Activated CD8-positive, alpha-beta memory T cell treated with anti-CD3 and anti-CD28 coated beads, Interleukin-2, amount 50 U/mL, for 24 hours (primary cell): ENCODE results near the gene CPEB4.

Source experiments
- DNase-seq: peaks from one replicate; pipeline ENCODE4 v3.0.0-alpha.2; 2020; ENCODE audit errors: extremely low read depth

The CPEB4 gene

DNA sequence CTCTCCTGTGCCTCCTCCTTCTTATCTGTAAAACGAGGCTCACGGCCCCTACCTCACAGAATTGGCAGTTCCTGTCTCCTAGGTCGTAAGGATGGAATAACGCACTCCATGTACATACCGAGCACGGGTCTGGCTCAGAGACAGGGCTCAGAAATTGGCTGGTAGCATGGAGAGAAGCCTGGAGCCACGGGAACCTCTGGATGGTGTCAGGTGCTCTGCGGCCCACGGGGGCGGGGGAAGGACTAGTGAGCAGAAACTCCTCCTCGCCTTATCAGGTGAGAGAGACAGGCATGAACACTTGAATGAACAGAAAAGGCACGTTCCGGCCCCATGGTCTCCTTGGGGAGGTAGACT is 85.4 kb downstream of the CPEB4 start:
- DNase-seq = no peak

DNA sequence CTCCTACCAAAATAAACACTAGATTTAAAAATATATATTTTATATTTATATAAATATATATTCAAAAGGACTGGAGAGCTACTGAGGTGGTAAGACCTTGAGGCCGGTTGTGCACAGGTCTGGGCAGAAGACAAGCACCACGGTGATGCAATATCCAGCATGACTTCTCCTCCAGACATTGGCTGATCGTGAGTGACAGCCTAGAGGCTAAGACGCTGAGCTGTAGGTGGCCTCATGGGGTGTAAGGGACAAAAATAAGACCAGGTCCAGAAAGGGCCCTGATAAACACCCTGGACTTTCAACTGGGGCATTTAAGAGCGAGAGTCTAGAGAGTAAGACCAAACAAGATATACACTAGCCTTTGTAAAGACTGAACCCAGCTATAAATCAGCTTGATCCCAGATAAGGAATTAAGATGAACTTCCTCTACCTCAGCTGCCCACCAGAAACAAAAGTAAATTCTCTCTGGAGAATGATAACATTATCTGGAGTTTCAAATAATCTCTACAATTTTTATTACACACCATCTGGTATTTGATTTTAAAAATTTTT is 86.6 kb downstream of the CPEB4 start:
- no peak for DNase-seq

DNA sequence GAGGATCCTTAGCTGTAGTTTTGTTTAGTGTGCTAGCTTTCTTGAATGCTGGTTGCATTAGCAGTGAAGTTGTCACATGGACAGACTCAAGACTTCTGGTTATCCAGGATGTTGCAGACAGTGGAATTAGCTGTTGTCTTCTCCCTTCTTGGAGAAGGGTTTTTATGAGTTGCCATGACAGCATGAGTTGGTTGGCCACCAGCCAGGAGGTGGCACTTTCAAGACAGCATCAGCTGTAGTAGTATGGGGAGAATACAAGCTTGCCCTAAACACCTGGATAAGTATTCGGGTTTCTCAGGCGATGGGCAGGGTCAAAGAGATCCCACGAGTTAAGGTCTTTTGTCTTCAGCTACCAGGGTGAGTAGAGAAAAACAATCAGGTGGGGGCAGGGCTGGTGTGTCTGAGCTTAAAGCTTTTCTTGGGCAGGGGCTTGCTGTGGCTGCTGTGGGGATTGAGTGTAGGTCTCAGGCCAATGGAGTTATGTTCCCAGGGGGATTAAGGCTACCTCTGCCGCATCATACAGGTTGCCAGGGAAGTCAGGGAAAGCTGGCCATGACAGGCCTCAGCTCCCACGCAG is 93.1 kb downstream of the CPEB4 start:
- DNase-seq = no peak

DNA sequence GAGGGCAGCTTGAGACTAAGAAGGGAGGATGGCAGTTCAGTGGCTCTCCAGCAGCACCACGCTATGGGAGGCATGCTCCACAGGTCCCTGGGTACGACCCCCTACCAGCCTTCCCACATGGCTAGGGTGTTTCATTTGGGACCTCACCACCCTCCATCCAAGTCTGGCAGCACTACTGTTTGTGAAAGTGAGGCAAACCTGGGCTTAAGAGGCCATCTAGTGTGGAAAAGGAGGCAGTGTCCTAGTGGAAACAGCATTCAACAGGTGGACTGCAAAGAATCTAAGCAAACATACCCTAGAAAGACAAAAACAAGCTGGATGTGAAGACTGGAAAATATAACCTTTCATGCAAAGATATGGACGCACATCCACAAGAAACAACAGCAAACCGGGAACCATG is 96.1 kb downstream of the CPEB4 start:
- DNase-seq = no peak

DNA sequence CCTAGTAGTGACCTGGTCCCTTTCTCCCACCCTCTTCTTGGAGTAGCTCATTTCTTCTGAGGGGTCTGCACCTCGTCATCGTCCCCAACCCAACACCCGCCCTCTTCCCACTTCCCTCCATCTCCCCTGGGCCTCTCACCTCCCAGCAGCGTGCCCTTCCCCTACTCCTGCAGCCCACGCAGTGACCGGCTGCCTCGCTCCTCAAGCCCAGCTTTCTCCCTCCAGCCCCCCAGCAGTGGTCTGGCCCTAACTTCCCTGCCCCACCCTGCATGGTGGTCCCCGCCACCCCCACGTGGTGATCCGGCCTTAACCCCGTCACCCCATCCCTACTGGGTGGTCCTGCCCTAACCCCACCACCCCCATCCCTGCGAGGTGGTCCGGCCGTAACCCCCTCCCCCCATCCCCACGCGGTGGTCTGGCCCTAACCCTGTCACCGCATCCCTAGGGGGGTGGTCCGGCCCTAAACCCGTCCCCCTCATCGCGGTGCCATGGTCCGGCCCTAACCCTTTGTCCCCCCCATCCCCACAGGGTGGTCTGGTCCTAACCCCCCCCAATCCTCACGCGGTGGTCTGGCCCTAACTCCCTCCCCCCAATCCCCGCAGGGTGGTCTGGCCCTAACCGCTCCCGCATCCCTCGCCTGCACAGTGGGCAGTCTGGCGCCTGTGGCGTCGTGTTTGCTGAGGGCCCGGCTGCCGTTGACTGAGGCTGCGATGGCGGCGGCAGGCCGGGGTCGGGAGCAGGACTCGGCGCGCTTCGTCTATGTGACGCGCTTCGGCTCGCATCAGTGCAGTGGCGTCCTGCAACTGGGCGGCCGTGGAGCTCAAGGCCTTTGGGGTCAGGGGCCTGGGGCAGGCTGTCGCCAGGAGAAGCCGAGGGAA is 100.6 kb downstream of the CPEB4 start, which contains the start of gene C5orf47:
TSS of gene C5orf47 (plus strand) at position 617 of the 878 bp plus-strand sequence. CDS start at position 711, 94 bp downstream.
- no peak for DNase-seq

DNA sequence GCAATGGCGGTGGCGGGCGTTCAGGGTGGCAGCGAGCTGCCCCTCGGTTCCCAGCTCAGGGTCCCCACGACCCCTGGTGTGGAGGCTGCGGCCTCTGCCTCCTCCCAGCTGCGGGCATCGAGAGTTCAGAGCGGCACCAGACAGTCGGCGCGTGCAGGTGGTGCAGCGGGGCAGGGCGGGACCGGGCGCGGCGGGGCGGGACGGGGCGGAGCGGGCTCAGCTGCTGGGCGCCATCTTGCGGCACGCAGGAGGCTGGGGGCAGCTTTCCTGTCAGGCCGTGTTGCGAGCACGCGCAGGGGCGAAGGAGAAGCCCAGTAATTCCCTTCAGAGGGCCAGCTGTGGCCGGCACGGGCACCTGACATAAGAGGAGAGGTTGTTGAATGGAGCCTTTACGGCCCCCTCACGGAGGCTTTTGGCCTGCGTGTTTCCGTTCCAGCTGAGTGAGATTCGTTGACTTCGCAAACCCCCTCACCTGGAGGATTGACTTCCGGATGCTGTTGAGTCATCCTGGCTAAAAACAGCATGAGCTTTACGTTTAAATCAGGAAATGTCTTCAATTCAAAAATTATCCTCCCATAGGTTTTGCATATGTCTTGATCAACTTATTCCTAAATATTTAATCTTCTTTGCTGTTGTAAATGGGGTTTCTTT is 101.4 kb downstream of the CPEB4 start:
- DNase-seq = no peak

DNA sequence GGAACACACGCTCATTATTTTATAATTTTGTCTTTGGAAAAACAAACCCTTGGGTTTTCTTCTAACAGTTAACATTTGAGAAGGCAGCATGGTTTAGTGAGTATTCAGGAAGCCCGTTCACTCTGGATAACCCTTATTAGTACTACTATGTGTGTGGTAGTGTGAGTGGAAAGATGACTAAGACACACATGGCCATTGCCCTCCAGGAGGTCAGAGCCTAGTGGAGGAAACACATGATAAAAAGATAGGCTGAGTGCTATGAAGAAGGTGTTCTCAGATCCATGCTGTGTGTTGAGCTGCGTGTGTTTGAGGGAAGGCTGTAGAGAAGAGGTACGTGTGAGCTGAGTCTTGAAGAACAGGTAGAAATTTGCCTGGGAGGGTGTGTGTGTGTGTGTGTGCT is 109.2 kb downstream of the CPEB4 start:
- DNase-seq = no peak

DNA sequence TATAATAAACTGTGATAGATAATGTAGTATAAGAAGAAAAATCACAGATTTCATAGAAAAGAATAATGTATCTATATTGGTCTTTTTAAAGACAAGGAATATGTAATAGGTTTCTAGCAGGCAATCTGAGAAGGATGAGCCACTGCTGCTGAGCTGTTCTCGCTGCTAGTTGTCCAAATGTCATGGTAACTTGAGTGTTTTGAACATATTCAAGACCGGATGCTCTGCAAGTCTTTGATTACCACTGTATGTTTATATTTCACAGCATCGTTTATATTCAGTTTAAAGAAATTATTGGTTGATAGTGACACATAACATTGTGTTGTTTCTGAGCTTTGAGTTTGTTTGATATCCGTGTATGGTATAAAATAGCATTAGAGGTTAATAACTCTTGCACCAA is 110.4 kb downstream of the CPEB4 start:
- no peak for DNase-seq

DNA sequence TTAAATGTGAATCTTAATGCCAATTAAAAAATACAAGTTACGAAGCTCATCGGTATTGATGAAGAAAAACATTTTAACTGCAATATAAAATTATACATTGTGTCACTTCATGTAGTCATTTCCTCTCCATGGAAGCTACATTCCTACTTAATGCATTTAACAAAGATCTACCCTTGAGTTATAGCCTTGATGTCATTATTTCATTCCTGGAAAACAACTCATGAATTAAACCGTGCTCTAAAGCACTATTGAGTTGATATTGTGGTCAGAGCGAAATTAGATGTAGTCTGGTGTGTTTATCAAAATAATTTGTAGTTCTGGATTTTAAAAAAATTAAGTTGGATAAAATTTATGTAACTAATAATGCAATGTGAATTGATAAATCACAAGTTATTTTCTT is 111.9 kb downstream of the CPEB4 start:
- no peak for DNase-seq

DNA sequence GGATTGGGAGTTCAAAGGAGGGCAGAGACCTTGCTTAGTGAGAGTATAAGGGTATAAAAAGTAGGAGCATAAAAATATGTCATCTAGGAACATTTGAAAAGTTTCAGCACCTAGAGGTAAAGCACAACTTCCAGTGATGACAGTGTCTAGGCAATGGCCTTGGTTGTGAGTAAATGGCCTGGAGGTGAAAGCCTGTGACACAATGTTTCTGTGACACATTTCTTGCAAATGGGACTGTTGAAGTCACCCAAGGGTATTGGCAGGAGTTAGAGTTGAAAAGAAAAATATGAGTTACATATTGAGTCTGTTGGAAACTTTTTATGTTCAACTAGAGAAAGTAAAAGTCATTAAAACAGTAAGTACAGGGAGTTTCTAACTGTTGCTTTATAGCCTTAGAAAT is 115.6 kb downstream of the CPEB4 start:
- no peak for DNase-seq

DNA sequence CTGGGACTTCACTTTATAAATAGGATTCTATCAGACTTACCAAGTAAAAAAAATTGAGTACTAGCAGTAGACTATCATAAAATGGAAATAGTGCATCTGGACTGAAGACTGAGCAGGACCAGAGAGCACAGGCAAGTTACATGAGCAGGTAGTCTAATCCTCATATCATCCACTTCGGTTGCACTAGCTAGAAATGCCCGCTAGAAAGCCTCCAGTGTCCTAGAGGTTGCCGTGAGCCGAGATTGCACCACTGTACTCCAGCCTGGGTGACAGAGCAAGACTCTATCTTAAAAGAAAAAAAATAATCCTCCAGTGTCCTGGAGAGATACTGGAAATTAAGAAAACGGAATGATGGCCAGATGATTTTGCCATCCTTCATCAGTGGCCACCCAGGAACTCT is 120.8 kb downstream of the CPEB4 start:
- no peak for DNase-seq

DNA sequence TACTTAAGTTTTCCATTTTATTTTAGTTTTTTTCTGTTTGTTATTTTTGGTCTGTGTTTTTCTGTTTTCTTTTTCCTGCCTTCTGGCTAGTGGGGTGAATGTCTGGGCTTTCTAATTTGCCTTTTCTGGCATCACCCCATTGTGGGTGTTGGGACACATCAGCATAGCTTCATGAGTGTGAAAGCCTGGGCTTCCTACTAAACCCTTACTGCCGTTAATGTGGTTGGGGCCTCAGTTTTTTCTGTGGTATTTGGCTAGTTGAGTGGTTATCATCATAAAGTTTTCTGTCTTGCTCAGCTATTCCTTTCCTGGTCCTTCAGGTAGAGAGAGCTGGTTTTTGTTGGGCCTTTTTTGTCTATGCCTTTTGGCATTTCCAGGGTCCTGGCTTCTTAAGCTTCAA is 122.2 kb downstream of the CPEB4 start:
- no peak for DNase-seq

DNA sequence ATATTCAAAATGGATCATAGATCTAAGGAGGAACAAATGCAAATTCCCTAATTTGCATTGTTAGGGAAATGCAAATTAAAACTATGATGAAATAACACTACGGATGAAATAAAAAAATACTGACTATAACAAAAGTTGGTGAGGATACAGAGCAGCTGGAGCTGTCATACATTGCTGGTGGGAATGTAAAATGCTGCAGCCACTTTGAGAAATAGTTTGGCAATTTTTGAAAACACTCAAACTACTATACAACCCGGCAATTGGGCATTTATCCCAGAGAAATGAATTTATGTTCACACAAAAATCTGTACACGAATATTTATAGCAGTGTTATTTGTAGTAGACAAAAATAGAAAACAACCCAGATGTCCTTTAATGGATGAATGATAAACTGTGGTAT is 123.3 kb downstream of the CPEB4 start:
- no peak for DNase-seq
